Gastrocnemius medialis (tissue), 4 donors: ENCODE measurements around the gene UNC5B. TPM values are rescaled to one million over a fixed set of nuclear protein-coding genes. Genes with fewer than 3 reads are reported as not detected.
"Not testable (repeated sequence)": the region's sequence is repeated elsewhere in the genome, so short reads cannot be mapped to it uniquely, and the experiment has no call there.

Experiments
- ATAC-seq, 2 donors: fragments of 150-250 bp; one replicate each; pipeline ENCODE4 v1.9.1; 2016
- DNase-seq, 2 donors: peaks; one replicate each; pipeline ENCODE4 v3.0.0-alpha.2; 2019
- H3K27ac ChIP-seq, 4 donors: fragments of 200-600 bp; sonication (generic); 1 replicate in 1 of 4; 2 replicates in 3 of 4; pipeline ENCODE4 v1.5.1; 2016 to 2018; ENCODE audit warnings: mild to moderate bottlenecking in 2 of 4, moderate library complexity in 1 of 4
- H3K27me3 ChIP-seq, 3 donors: fragments of 200-600 bp; sonication (generic) in 2 of 3; 1 replicate in 1 of 3; 2 replicates in 2 of 3; pipeline versions ENCODE4 v1.5.1 to v1.6.0; 2016 to 2019; ENCODE audit warnings: mild to moderate bottlenecking in 1 of 3, moderate library complexity in 1 of 3
- H3K36me3 ChIP-seq, 2 donors: fragments of 200-600 bp; sonication (generic) in 1 of 2; one replicate each; pipeline ENCODE4 v1.5.1; 2017 to 2018
- H3K4me1 ChIP-seq, 2 donors: fragments of 200-600 bp; sonication (generic) in 1 of 2; one replicate each; pipeline ENCODE4 v1.5.1; 2016 to 2017; ENCODE audit warnings: mild to moderate bottlenecking in 2 of 2
- H3K4me3 ChIP-seq, 4 donors: fragments of 200-600 bp; sonication (generic) in 3 of 4; 1 replicate in 1 of 4; 2 replicates in 3 of 4; pipeline ENCODE4 v1.5.1; 2016 to 2019; ENCODE audit warnings: mild to moderate bottlenecking in 2 of 4
- H3K9me3 ChIP-seq, 3 donors: fragments of 200-600 bp; sonication (generic) in 2 of 3; 1 replicate in 1 of 3; 2 replicates in 2 of 3; pipeline ENCODE4 v1.5.1; 2016 to 2019
- CTCF ChIP-seq, 5 experiments: fragments of 450-650 bp in 3 of 5; fragments of 200-600 bp in 2 of 5; sonication (generic) in 2 of 5; IDR thresholded peaks in 4 of 5; conservative IDR thresholded peaks in 1 of 5; 1 replicate in 4 of 5; 2 replicates in 1 of 5; pipeline ENCODE4 v1.5.1; 2016 to 2019; ENCODE audit warnings: antibody characterized with exemption in 5 of 5, mild to moderate bottlenecking in 3 of 5, moderate library complexity in 3 of 5
- POLR2A ChIP-seq, 2 donors: fragments of 450-650 bp; IDR thresholded peaks; one replicate each; pipeline ENCODE4 v1.6.1; 2017; ENCODE audit warnings: antibody characterized with exemption in 2 of 2, mild to moderate bottlenecking in 2 of 2, moderate library complexity in 2 of 2
- in situ Hi-C, 4 donors: fragments of 200-750 bp; cut with MboI; loops; one replicate each; pipeline versions ENCODE4 v1.15.0 to v1.8.0; 2017; ENCODE audit warnings: low sequenced_read_pairs in 4 of 4
- intact Hi-C: fragments of 100-400 bp; cut with DNase I; formaldehyde crosslinking; loops from one replicate; pipeline ENCODE4 v1.15.1; 2023; ENCODE audit warnings: low total_unique reads
- total RNA-seq, 4 donors: library from RNA; depleted of rRNA; stranded (reverse); fragments of >200 nt; gene quantifications; one replicate each; pipeline versions ENCODE4 v1.1.0 to v1.2.3, GENCODE V29; 2016

Gene UNC5B
- total RNA-seq, 4 donors from 2014 or later = 0.65 to 1.2 (median 0.90) TPM

- H3K4me1 ChIP-seq = no peaks in the 10 kb centered on the region
- no peaks in the 10 kb centered on the region for H3K27me3 ChIP-seq
- no peak overlapping the region for H3K27ac ChIP-seq
- no peaks in the 10 kb centered on the region for H3K9me3 ChIP-seq
- no peaks in the 10 kb centered on the region for H3K36me3 ChIP-seq
- no peak for DNase-seq
- H3K4me3 ChIP-seq = no peak overlapping the region
- intact Hi-C loops = no loop called here
- TF ChIP-seq POLR2A (IDR thresholded peaks at IDR 0.05) (no peak), CTCF (IDR thresholded peaks at IDR 0.05 in 4 of 5, conservative IDR thresholded peaks at IDR 0.05 in 1 of 5) (no peak)
- ATAC-seq = no peak
- in situ Hi-C loops = no loop called here
These were observed 81.8 kb downstream of the UNC5B start for GRCh38 chr10:71294091-71294561.

GRCh38 chr10:71294856-71295255 lies 82.5 kb downstream of the UNC5B start:
- no peak for DNase-seq
- Histone ChIP-seq H3K9me3 (no peaks in the 10 kb centered on the region), H3K27me3 (no peaks in the 10 kb centered on the region), H3K36me3 (no peaks in the 10 kb centered on the region), H3K27ac (no peak overlapping the region), H3K4me1 (no peaks in the 10 kb centered on the region), H3K4me3 (no peak overlapping the region)
- TF ChIP-seq POLR2A (IDR thresholded peaks at IDR 0.05) = no peak
- TF ChIP-seq CTCF (IDR thresholded peaks at IDR 0.05 in 4 of 5, conservative IDR thresholded peaks at IDR 0.05 in 1 of 5) = no peak
- in situ Hi-C loops (no loop called here), intact Hi-C loops (no loop called here)
- no peak for ATAC-seq

- Histone ChIP-seq H3K4me1 (no peaks in the 10 kb centered on the region), H3K9me3 (no peaks in the 10 kb centered on the region), H3K4me3 (no peak overlapping the region), H3K36me3 (no peaks in the 10 kb centered on the region), H3K27me3 (no peaks in the 10 kb centered on the region), H3K27ac (no peak overlapping the region)
- intact Hi-C loops (no loop called here), in situ Hi-C loops (no loop called here)
- DNase-seq (no peak), ATAC-seq (no peak)
- TF ChIP-seq POLR2A (IDR thresholded peaks at IDR 0.05) (no peak), CTCF (IDR thresholded peaks at IDR 0.05 in 4 of 5, conservative IDR thresholded peaks at IDR 0.05 in 1 of 5) (no peak)
These were observed 83.3 kb downstream of the UNC5B start for GRCh38 chr10:71295641-71296040.

- intact Hi-C loops (no loop called here), in situ Hi-C loops (no loop called here)
- no peak for ATAC-seq
- no peaks in the 10 kb centered on the region for H3K36me3 ChIP-seq
- no peak for DNase-seq
- H3K4me1 ChIP-seq = no peaks in the 10 kb centered on the region
- H3K27ac ChIP-seq = no peak overlapping the region
- TF ChIP-seq POLR2A (IDR thresholded peaks at IDR 0.05) = no peak
- TF ChIP-seq CTCF (IDR thresholded peaks at IDR 0.05 in 4 of 5, conservative IDR thresholded peaks at IDR 0.05 in 1 of 5) = no peak
- no peak overlapping the region for H3K4me3 ChIP-seq
- H3K9me3 ChIP-seq = no peaks in the 10 kb centered on the region
- H3K27me3 ChIP-seq = no peaks in the 10 kb centered on the region
These were observed 83.7 kb downstream of the UNC5B start for GRCh38 chr10:71296086-71296485.

GRCh38 chr10:71296811-71297210 lies 84.4 kb downstream of the UNC5B start:
- in situ Hi-C loops, DNase-seq, H3K27ac ChIP-seq: not testable (repeated sequence)

More at GRCh38 chr10:71296811-71297210, 84.4 kb downstream of the UNC5B start:
- H3K27me3 ChIP-seq, ATAC-seq, H3K36me3 ChIP-seq, H3K4me1 ChIP-seq, H3K4me3 ChIP-seq, H3K9me3 ChIP-seq, intact Hi-C loops: not testable (repeated sequence)
